Measurements from ENCODE around the gene FARP2.

- no peak for TF ChIP-seq CTCF (conservative IDR thresholded peaks at IDR 0.05; ENCODE audit: low read length)
- no peak for TF ChIP-seq EZH2phosphoT487 (IDR thresholded peaks at IDR 0.05; ENCODE audit: borderline replicate concordance)
Observed at GRCh38 chr2:241410739-241411176, 54.7 kb downstream of the FARP2 start.

Data from Loucy (cell line).